Lower leg skin (tissue), 3 donors: ENCODE measurements around the gene VAV2.

Experiments used
- POLR2A ChIP-seq, 2 donors: fragments of 450-650 bp; IDR thresholded peaks; one replicate each; pipeline ENCODE4 v1.6.1; 2016 to 2017; ENCODE audit warnings: antibody characterized with exemption in 2 of 2, mild to moderate bottlenecking in 1 of 2, moderate library complexity in 1 of 2
- TF ChIP-seq, protein P1 (sequence below), 3 donors: fragments of 450-650 bp; IDR thresholded peaks; one replicate each; pipeline ENCODE4 v1.5.1; 2016; ENCODE audit warnings: antibody characterized with exemption in 3 of 3, mild to moderate bottlenecking in 3 of 3, moderate library complexity in 2 of 3

DNA sequence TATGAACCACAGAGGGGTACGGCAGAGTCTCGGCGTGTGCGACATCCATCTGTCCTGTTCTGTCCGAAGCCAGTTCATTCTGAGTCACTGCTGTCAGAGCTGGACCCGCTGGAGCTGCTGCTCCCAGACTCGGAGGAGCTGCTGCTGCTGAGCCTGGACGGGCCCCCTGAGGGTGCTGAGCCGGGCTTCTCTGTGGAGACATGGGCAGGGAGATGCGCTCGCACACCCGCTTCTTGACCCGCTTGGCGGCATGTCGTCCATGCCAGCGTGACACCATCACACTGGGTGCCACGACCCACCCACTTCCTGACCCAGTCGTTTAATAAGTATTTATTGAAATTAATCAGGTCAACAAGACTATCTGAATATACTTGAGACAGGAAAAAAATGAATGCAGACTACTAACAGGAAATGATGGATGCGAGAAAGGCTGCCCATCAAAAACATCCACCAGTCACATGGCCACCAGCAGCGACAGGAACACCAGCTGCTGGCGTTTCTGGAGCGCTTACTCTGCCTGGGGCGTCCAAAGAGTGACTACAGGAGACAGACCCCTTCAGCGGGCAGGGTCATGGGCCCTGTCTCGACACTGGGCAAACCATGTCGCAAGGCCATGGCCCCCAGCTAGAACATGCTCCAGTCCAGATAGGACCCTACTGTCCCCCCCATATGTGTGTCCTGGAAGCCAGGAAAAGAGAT, 41.5 kb upstream of the VAV2 start:
- TF ChIP-seq, protein P1, sequence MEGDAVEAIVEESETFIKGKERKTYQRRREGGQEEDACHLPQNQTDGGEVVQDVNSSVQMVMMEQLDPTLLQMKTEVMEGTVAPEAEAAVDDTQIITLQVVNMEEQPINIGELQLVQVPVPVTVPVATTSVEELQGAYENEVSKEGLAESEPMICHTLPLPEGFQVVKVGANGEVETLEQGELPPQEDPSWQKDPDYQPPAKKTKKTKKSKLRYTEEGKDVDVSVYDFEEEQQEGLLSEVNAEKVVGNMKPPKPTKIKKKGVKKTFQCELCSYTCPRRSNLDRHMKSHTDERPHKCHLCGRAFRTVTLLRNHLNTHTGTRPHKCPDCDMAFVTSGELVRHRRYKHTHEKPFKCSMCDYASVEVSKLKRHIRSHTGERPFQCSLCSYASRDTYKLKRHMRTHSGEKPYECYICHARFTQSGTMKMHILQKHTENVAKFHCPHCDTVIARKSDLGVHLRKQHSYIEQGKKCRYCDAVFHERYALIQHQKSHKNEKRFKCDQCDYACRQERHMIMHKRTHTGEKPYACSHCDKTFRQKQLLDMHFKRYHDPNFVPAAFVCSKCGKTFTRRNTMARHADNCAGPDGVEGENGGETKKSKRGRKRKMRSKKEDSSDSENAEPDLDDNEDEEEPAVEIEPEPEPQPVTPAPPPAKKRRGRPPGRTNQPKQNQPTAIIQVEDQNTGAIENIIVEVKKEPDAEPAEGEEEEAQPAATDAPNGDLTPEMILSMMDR (IDR thresholded peaks at IDR 0.05), result no peak
- TF ChIP-seq POLR2A (IDR thresholded peaks at IDR 0.05), result no peak
